ENCODE data around the gene DCAF6.

DNA sequence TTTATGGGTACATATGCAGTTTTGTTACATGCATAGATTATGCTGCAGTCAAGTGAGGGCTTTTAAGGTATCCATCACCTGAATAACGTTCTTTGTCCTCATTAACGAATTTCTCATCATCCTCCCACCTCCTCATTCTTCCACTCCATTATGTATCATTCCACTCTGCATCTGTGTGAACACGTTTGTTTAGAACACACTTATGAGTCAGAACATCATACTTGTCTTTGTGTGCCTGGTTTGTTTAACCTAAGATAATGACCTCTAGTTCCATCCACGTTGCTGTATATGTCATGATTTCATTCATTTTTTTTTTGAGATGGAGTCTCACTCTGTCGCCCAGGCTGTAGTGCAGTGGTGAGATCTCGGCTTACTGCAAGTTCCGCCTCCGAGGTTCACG lies 7.1 kb downstream of the DCAF6 start:
- TF ChIP-seq GATA2 (IDR thresholded peaks at IDR 0.05; ENCODE audit: low read depth, low read length) (no peak), GATA3 (IDR thresholded peaks at IDR 0.05; ENCODE audit: low read depth, low read length) (no peak)
